Thyroid gland (tissue), 4 donors: Measurements from ENCODE around the gene GUCY1B1. TPM values are rescaled to one million over a fixed set of nuclear protein-coding genes. Genes with fewer than 3 reads are reported as not detected.

ENCODE experiments used
- DNase-seq, 2 donors: peaks; one replicate each; pipeline ENCODE4 v3.0.0-alpha.2; 2019
- H3K27ac ChIP-seq, 3 donors: fragments of 200-600 bp; sonication (generic); 1 replicate in 2 of 3; 2 replicates in 1 of 3; pipeline ENCODE4 v1.5.1; 2016 to 2019; ENCODE audit warnings: mild to moderate bottlenecking in 1 of 3, moderate library complexity in 1 of 3
- H3K27me3 ChIP-seq: fragments of 200-600 bp; sonication (generic); one replicate; pipeline ENCODE4 v1.5.1; 2019
- H3K36me3 ChIP-seq, 2 donors: fragments of 200-600 bp; sonication (generic); one replicate each; pipeline ENCODE4 v1.5.1; 2016 to 2019
- H3K4me1 ChIP-seq, 2 donors: fragments of 200-600 bp; sonication (generic); one replicate each; pipeline ENCODE4 v1.5.1; 2017 to 2019
- H3K4me3 ChIP-seq, 3 donors: fragments of 200-600 bp; sonication (generic); replicated peaks in 1 of 3; 1 replicate in 2 of 3; 2 replicates in 1 of 3; pipeline ENCODE4 v1.5.1; 2016; ENCODE audit warnings: mild to moderate bottlenecking in 1 of 3
- H3K9me3 ChIP-seq: fragments of 200-600 bp; sonication (generic); one replicate; pipeline ENCODE4 v1.5.1; 2017
- POLR2A ChIP-seq, 2 donors: fragments of 450-650 bp; IDR thresholded peaks; one replicate each; pipeline ENCODE4 v1.6.1; 2017; ENCODE audit warnings: antibody characterized with exemption in 2 of 2, mild to moderate bottlenecking in 2 of 2, moderate library complexity in 1 of 2
- WGBS, 2 donors: methylation state at CpG; one replicate each; pipeline ENCODE4 v1.1.5; 2017; 5-methylcytosine and 5-hydroxymethylcytosine counted together
- intact Hi-C: fragments of 100-400 bp; cut with DNase I; formaldehyde crosslinking; loops from one replicate; pipeline ENCODE4 v1.15.1; 2023
- total RNA-seq, 4 donors: library from RNA; depleted of rRNA; stranded (reverse); fragments of >200 nt; gene quantifications; one replicate each; pipeline ENCODE4 v1.2.3, GENCODE V29; 2016
- TF ChIP-seq, protein P1 (sequence below), 6 experiments: fragments of 200-600 bp in 3 of 6; fragments of 450-650 bp in 3 of 6; sonication (generic) in 3 of 6; IDR thresholded peaks; one replicate each; pipeline ENCODE4 v1.5.1; 2016 to 2019; ENCODE audit warnings: antibody characterized with exemption in 6 of 6, mild to moderate bottlenecking in 2 of 6, inconsistent platforms in 1 of 6, moderate library complexity in 1 of 6

Gene GUCY1B1
- total RNA-seq, 4 donors from 2014 or later: 5.0 to 11.3 (median 7.3) TPM

DNA sequence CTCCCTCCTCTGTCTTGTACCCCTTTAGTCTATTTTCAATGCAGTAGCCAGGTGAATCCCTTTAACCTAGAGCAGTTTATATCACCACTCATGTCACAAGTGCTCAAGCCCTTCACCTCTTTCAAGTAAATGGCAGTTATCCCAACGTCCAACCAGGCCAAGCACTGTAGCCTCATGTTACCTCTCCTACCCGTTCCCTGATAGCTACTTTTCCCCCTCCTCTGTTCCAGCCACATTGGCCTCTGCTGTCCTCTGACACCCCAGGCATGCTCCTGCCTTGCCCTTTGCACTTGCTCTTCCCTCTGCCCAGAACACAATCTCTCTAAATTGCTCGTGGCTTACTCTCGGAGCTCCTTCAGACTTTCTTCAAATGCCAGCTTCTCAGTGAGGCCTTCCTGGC, 15.2 kb downstream of the GUCY1B1 start:
- TF ChIP-seq POLR2A (IDR thresholded peaks at IDR 0.05): no peak
- TF ChIP-seq, protein P1, sequence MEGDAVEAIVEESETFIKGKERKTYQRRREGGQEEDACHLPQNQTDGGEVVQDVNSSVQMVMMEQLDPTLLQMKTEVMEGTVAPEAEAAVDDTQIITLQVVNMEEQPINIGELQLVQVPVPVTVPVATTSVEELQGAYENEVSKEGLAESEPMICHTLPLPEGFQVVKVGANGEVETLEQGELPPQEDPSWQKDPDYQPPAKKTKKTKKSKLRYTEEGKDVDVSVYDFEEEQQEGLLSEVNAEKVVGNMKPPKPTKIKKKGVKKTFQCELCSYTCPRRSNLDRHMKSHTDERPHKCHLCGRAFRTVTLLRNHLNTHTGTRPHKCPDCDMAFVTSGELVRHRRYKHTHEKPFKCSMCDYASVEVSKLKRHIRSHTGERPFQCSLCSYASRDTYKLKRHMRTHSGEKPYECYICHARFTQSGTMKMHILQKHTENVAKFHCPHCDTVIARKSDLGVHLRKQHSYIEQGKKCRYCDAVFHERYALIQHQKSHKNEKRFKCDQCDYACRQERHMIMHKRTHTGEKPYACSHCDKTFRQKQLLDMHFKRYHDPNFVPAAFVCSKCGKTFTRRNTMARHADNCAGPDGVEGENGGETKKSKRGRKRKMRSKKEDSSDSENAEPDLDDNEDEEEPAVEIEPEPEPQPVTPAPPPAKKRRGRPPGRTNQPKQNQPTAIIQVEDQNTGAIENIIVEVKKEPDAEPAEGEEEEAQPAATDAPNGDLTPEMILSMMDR (IDR thresholded peaks at IDR 0.05): no peak
- H3K4me3 ChIP-seq: no peak overlapping the region
- H3K9me3 ChIP-seq: no peaks in the 10 kb centered on the region
- intact Hi-C loops: no loop called here
- 80 to 90% methylated on average over 4 of the region's 4 CpGs for WGBS, 2 donors
- H3K27ac ChIP-seq: no peak overlapping the region
- DNase-seq: no peak
- H3K4me1 ChIP-seq: peaks cover 5 to 15% of the 10 kb centered on the region in 2 donors
- no peaks in the 10 kb centered on the region for H3K36me3 ChIP-seq
- no peaks in the 10 kb centered on the region for H3K27me3 ChIP-seq

DNA sequence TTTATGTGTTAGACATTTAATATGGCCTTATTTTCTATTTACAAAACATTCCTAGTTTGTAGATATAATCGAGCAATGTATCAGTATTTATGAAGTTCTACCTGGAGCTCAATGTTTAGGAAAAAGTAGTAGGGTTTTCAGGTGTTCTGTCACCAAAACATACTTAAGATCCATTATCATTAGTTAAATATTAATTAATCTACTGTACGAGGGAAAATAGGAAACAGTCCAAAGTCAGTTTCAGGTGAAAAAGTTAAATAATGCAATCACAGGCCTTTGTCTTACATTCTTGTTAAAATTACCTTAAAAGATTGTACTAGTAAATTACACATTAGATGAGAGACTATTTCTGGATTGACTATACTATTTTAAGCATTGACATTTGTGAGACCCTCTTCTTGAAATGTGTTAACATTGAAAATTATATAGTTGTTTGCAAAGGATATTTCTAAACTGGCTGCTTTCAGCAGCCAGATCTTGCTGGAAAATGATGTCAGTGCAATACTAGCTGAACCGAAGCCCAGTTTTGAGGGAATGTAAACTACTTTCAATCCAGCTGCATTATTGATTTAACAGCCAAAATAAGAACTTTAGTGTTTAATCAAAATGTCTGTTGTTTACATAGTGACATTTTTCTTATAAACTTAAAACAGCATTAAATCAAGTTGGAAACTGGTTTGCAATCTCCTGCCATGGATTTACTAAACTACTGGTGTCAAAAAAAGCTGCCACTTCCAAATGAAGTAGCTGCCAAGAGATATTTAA, 19.3 kb downstream of the GUCY1B1 start:
- intact Hi-C loops: no loop called here
- DNase-seq: no peak
- H3K9me3 ChIP-seq: no peaks in the 10 kb centered on the region
- H3K27ac ChIP-seq: peak overlapping the region in 2 of 3 donors; percentile 63 to 69
- WGBS, 2 donors: 49 to 53% methylated on average over 3 of the region's 3 CpGs
- peaks cover 5 to 15% of the 10 kb centered on the region in 2 donors for H3K4me1 ChIP-seq
- H3K4me3 ChIP-seq: no peak overlapping the region
- no peaks in the 10 kb centered on the region for H3K27me3 ChIP-seq
- H3K36me3 ChIP-seq: no peaks in the 10 kb centered on the region
- TF ChIP-seq, protein P1 (IDR thresholded peaks at IDR 0.05): no peak
- TF ChIP-seq POLR2A (IDR thresholded peaks at IDR 0.05): no peak

DNA sequence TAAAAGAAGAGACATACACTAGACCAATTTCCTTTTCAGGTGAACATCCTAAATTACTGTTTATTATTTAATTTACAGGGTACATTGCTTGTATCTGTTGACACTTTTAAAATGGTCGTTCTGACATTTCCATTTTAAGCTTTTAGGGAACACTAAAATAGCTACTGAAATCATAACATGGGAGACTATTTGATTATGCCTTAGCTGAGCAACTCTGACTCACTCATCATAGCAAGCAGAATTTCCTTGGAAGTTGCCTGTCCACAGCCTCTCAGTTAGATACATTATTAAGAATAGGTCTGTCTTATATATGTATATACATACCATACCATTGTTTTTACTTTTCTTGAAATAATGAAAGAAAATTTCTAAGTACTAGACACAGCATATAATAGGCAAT, 22.0 kb downstream of the GUCY1B1 start:
- Histone ChIP-seq H3K36me3 (no peaks in the 10 kb centered on the region), H3K4me3 (no peak overlapping the region), H3K9me3 (no peaks in the 10 kb centered on the region), H3K27ac (no peak overlapping the region), H3K27me3 (no peaks in the 10 kb centered on the region), H3K4me1 (peaks cover 5 to 15% of the 10 kb centered on the region in 2 donors)
- intact Hi-C loops: loop anchor here (10.0 kb wide), 1 partner anchor 256 kb away; no protein-coding TSS in a partner anchor
- TF ChIP-seq, protein P1 (IDR thresholded peaks at IDR 0.05): no peak
- no peak for TF ChIP-seq POLR2A (IDR thresholded peaks at IDR 0.05)
- WGBS, 2 donors: 77 to 85% methylated on average over 1 of the region's 1 CpG
- no peak for DNase-seq

DNA sequence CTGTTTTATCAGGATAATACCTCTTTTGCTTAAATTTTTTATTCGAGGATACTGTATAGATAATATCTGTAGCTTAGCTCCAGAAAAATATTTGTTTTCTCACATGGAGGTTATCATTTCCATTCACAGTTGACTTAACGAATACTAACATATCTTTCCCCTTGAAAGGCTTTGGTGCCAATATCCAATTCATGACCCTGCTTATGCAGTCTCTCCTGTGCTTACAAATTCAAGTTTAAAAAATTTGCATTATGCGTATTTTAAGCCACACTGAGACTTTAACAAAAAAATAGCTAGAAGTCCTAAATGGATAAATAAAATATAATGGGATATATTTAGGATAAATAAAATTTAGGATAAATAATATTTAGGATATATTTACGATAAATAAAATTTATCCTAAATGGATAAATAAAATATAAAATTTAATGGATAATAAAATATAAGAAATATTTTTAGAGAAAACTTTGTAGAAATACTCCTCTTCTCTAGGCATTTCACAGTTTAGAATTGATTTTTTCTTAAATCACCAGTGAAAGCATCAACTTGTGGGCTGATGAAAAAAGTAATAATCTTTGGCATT, 22.5 kb downstream of the GUCY1B1 start:
- peaks cover 5 to 15% of the 10 kb centered on the region in 2 donors for H3K4me1 ChIP-seq
- H3K27me3 ChIP-seq: no peaks in the 10 kb centered on the region
- no peaks in the 10 kb centered on the region for H3K9me3 ChIP-seq
- DNase-seq: no peak
- H3K4me3 ChIP-seq: no peak overlapping the region
- 88 to 98% methylated on average over 4 of the region's 4 CpGs for WGBS, 2 donors
- TF ChIP-seq, protein P1 (IDR thresholded peaks at IDR 0.05): no peak
- TF ChIP-seq POLR2A (IDR thresholded peaks at IDR 0.05): no peak
- intact Hi-C loops: loop anchor here (10.0 kb wide), 1 partner anchor 257 kb away; no protein-coding TSS in a partner anchor
- no peak overlapping the region for H3K27ac ChIP-seq
- H3K36me3 ChIP-seq: no peaks in the 10 kb centered on the region

DNA sequence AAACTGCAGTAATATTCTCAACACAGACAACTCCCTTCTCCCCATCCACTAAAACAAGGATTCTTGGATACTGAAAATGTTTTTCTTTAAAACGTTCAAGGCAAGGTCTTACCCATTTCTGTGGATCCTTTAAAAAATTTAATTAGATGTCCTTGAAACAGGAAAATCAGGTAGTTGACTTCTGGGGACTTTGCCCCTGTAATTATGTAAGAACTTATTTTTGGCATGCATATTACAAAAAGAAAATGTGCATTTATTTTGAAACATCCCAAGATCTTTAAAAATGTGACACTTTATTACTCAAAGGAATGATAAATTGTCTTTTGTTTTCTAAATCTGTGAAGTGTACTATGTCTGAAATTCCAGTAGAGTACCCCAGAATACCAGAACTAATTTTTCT, 25.8 kb downstream of the GUCY1B1 start:
- no peaks in the 10 kb centered on the region for H3K4me1 ChIP-seq
- intact Hi-C loops: loop anchor here (5.0 to 10.0 kb wide), 2 partner anchors 260 to 342 kb away; no protein-coding TSS in a partner anchor
- H3K27me3 ChIP-seq: no peaks in the 10 kb centered on the region
- H3K9me3 ChIP-seq: no peaks in the 10 kb centered on the region
- WGBS, 2 donors: 36 to 45% methylated on average over 1 of the region's 1 CpG
- no peak for TF ChIP-seq POLR2A (IDR thresholded peaks at IDR 0.05)
- TF ChIP-seq, protein P1 (IDR thresholded peaks at IDR 0.05): no peak
- H3K36me3 ChIP-seq: no peaks in the 10 kb centered on the region
- no peak for DNase-seq
- no peak overlapping the region for H3K27ac ChIP-seq
- H3K4me3 ChIP-seq: no peak overlapping the region
